ENCODE data around the gene SLC34A3. TPM values are rescaled to one million over a fixed set of nuclear protein-coding genes. Genes with fewer than 3 reads are reported as not detected.

SLC34A3 gene
- total RNA-seq, 1 donor from 2014 or later: 0.23 TPM

DNA sequence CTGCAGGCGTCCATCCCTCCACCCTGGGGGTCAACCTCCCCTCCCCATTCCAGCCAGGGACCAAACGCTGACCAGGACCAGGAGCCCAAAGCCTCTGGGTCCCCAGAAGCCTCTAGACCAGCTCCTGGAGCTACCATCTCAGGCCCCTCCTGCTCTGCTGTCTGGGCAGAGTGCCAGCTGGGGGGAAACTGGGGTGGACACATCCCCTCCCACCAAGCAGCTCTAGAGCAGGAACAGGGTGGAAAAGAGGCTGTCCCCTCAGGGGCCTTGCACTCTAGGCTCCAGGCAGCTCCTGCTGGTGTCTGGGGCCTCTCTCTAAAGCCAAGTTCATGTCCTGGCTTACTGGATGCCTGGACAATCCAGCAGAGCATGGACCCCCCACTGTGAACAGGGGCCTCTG lies 37.8 kb upstream of the SLC34A3 start:
- intact Hi-C loops (cut with DNase I): no loop called here
- Histone ChIP-seq H3K27me3 (no peaks in the 10 kb centered on the region), H3K27ac (no peak overlapping the region), H3K9me3 (no peaks in the 10 kb centered on the region), H3K36me3 (peaks cover 24% of the 10 kb centered on the region), H3K4me1 (peaks cover 25% of the 10 kb centered on the region), H3K4me3 (no peak overlapping the region)
- DNase-seq: no peak
- no peak for ATAC-seq
- TF ChIP-seq, protein P1, sequence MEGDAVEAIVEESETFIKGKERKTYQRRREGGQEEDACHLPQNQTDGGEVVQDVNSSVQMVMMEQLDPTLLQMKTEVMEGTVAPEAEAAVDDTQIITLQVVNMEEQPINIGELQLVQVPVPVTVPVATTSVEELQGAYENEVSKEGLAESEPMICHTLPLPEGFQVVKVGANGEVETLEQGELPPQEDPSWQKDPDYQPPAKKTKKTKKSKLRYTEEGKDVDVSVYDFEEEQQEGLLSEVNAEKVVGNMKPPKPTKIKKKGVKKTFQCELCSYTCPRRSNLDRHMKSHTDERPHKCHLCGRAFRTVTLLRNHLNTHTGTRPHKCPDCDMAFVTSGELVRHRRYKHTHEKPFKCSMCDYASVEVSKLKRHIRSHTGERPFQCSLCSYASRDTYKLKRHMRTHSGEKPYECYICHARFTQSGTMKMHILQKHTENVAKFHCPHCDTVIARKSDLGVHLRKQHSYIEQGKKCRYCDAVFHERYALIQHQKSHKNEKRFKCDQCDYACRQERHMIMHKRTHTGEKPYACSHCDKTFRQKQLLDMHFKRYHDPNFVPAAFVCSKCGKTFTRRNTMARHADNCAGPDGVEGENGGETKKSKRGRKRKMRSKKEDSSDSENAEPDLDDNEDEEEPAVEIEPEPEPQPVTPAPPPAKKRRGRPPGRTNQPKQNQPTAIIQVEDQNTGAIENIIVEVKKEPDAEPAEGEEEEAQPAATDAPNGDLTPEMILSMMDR (IDR thresholded peaks at IDR 0.05): no peak

DNA sequence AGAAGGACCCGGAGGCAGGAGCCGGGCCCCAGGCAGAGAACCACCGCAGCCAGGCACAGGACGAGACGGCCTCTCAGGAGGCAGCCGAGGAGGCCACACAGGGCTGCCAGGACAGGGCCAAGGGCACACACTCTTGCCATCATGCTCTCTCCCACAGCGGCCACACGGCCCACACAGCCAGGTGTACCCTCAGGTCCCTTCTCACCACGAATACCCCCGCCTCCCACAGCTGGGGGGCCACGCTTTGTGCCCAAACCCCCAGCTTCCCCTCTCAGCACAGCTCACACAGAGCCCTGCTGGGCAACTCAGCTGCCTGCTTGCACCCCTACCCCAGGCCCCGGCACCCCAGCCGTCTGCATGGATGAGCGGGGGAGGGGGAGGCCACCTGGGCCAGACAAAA lies 36.9 kb upstream of the SLC34A3 start:
- no peak for ATAC-seq
- no peak overlapping the region for H3K4me3 ChIP-seq
- intact Hi-C loops (cut with DNase I): no loop called here
- no peak overlapping the region for H3K27ac ChIP-seq
- peaks cover 24% of the 10 kb centered on the region for H3K36me3 ChIP-seq
- peaks cover 30% of the 10 kb centered on the region for H3K4me1 ChIP-seq
- H3K9me3 ChIP-seq: no peaks in the 10 kb centered on the region
- no peaks in the 10 kb centered on the region for H3K27me3 ChIP-seq
- no peak for DNase-seq
- TF ChIP-seq, protein P1 (IDR thresholded peaks at IDR 0.05): no peak

DNA sequence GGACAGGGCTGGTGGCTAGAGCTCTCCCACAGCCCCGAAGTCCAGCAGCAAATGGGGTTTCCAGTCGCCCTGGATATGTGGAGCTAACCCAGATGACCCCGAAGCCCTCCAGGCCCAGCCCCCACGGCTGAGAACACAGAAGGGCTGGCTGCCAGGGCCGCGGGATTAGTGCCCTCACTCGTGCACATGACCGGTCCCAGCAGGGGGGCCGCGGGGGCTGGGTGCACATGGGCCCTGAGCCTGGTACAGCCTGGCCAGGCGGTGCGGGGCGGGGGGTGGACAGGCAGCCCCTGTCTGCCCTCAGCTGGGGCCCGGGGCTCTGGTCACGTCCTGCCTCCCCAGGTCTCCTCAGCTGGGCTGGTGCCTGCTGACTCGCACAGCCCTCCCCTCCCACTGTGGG lies 36.3 kb upstream of the SLC34A3 start:
- H3K27me3 ChIP-seq: no peaks in the 10 kb centered on the region
- TF ChIP-seq, protein P1 (IDR thresholded peaks at IDR 0.05): no peak
- intact Hi-C loops (cut with DNase I): no loop called here
- peaks cover 34% of the 10 kb centered on the region for H3K4me1 ChIP-seq
- no peak for ATAC-seq
- H3K4me3 ChIP-seq: no peak overlapping the region
- no peak for DNase-seq
- H3K36me3 ChIP-seq: peaks cover 24% of the 10 kb centered on the region
- H3K27ac ChIP-seq: no peak overlapping the region
- H3K9me3 ChIP-seq: no peaks in the 10 kb centered on the region

DNA sequence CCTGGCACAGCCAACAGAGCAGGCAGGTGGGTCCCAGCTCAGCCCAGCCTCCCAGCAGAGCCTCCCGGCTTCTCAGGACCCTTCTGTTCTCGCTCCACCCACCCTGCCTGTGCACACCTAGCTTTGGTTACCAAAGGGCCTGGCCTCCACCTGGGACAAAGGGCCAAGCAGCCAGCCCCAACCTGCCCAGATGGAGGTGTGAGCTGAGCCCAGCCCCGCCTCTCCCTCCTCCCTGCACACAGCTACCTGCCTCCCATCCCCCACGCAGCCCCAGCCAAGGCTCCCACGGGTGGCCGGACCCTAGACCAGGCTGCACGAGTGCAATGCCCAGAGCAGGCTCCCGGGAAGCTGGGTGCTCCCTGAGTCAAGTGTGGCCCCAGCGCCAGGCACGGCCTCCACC lies 35.8 kb upstream of the SLC34A3 start:
- Histone ChIP-seq H3K4me1 (peaks cover 34% of the 10 kb centered on the region), H3K9me3 (no peaks in the 10 kb centered on the region), H3K27ac (no peak overlapping the region), H3K27me3 (no peaks in the 10 kb centered on the region), H3K4me3 (no peak overlapping the region), H3K36me3 (peaks cover 22% of the 10 kb centered on the region)
- ATAC-seq (no peak), DNase-seq (no peak)
- TF ChIP-seq, protein P1 (IDR thresholded peaks at IDR 0.05): no peak
- intact Hi-C loops (cut with DNase I): no loop called here

DNA sequence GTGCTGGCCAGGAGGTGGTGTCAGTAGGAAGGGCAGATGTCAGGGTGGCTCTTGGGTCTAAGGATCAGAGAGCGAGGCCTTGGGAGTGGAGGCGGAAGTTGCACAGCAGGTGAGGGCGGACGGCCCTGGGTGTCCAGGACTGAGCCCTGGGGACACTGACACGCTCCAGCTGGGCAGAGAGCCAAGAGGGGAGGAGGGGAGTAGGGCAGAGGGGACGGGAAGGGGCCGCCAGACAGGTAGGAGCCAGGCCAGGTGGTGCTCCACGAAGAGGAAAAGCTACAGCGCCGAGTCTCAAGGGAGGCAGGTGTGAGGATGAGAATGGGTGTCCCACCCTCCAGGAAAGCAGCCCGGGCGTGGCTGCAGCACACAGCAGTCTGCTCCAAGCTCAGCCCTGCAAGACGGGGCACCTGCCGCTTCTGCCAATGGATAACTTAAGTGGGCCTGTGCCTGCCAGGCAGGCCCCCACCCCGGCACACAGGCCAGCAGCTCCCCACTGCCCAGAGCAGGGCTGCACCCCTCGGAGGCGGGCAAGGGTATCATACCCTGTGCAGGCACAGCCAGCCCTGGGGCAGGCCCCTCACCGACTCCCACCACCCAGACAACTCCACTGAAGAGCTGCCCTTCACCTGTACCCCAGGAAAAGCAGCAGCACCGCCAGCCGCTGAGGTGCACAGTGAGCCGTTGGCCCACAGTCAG lies 35.0 kb upstream of the SLC34A3 start:
- Histone ChIP-seq H3K27ac (no peak overlapping the region), H3K36me3 (peaks cover 15% of the 10 kb centered on the region), H3K27me3 (no peaks in the 10 kb centered on the region), H3K9me3 (no peaks in the 10 kb centered on the region), H3K4me3 (no peak overlapping the region), H3K4me1 (peaks cover 28% of the 10 kb centered on the region)
- ATAC-seq (no peak), DNase-seq (no peak)
- intact Hi-C loops (cut with DNase I): no loop called here
- TF ChIP-seq, protein P1 (IDR thresholded peaks at IDR 0.05): no peak

All from upper lobe of right lung (tissue), 1 donor.